Upper lobe of left lung (tissue), 4 donors: ENCODE measurements around the gene KCNAB2.

Source experiments
- CTCF ChIP-seq, 6 experiments: fragments of 450-650 bp in 4 of 6; fragments of 200-600 bp in 2 of 6; sonication (generic) in 2 of 6; IDR thresholded peaks; one replicate each; pipeline ENCODE4 v1.5.1; 2016 to 2019; ENCODE audit warnings: antibody characterized with exemption in 6 of 6
- EP300 ChIP-seq, 4 donors: sonication (generic); formaldehyde crosslinking; IDR thresholded peaks; one replicate each; pipeline ENCODE4 v1.5.1; 2017; ENCODE audit warnings: antibody characterized with exemption in 4 of 4, control low read depth in 2 of 4
- POLR2A ChIP-seq, 4 donors: fragments of 450-650 bp; IDR thresholded peaks; one replicate each; pipeline ENCODE4 v1.5.1; 2016 to 2017; ENCODE audit warnings: antibody characterized with exemption in 4 of 4, mild to moderate bottlenecking in 2 of 4

GRCh38 chr1:6090996-6091822 is 45.5 kb downstream of the KCNAB2 start:
- TF ChIP-seq EP300 (IDR thresholded peaks at IDR 0.05): no peak
- no peak for TF ChIP-seq POLR2A (IDR thresholded peaks at IDR 0.05)
- TF ChIP-seq CTCF (IDR thresholded peaks at IDR 0.05): no peak
